ENCODE measurements around the gene AGTR1.

- no peak for TF ChIP-seq CTCF (conservative IDR thresholded peaks at IDR 0.05)
- TF ChIP-seq ZFX (IDR thresholded peaks at IDR 0.05), result no peak
Measured at GRCh38 chr3:148789906-148790305, 92.2 kb downstream of the AGTR1 start.

All from C4-2B (cell line).